ENCODE measurements around the gene ITPK1. TPM values are rescaled to one million over a fixed set of nuclear protein-coding genes. Genes with fewer than 3 reads are reported as not detected.

ITPK1 gene
- total RNA-seq, 2 experiments from 2014 or later: 17.8 to 34.7 TPM

DNA sequence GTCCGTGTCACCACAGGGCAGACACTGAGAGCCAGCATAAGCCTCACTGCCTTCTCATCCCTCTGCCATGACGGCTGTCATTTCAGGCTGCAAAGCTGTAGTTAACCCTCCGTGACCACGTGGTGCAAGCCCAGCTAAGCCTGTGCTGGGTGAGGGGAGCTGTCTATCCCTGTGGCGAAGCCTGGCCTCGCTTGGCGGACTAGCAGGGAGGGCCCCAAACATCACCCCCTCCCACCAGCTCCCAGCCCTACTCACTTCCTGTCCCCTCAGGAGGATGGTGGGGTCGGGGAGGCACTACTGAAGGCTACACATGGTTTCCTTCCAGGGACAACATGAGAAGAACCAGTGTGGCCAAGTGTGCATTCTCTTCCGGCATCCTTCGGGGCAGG lies 104.6 kb downstream of the ITPK1 start:
- no peaks in the 10 kb centered on the region for H3K36me3 ChIP-seq (ENCODE audit: insufficient read depth, low read length)
- no peak for TF ChIP-seq EZH2phosphoT487 (IDR thresholded peaks at IDR 0.05; ENCODE audit: borderline replicate concordance, low read depth, low read length)
- TF ChIP-seq CTCF (conservative IDR thresholded peaks at IDR 0.05; ENCODE audit: low read length): no peak
- no peak overlapping the region for H3K4me2 ChIP-seq (ENCODE audit: low read length)
- DNase-seq (ENCODE audit: low spot score): no peak
- H4K20me1 ChIP-seq (ENCODE audit: insufficient read depth, low read length): no peaks in the 10 kb centered on the region
- H3K9me2 ChIP-seq (ENCODE audit: insufficient read depth, low read length): no peaks in the 10 kb centered on the region
- peaks cover 20% of the 10 kb centered on the region for H3K4me1 ChIP-seq (ENCODE audit: insufficient read depth, low read length, poor library complexity, severe bottlenecking)
- H3K27ac ChIP-seq (ENCODE audit: low read depth, low read length, poor library complexity, severe bottlenecking): no peak overlapping the region
- CTCF ChIA-PET (ENCODE audit: unreplicated experiment): no interaction called here
- H3K4me3 ChIP-seq (ENCODE audit: low read depth, low read length, poor library complexity, severe bottlenecking): no peak overlapping the region
- H3K79me2 ChIP-seq (ENCODE audit: insufficient read depth, low read depth, low read length): no peaks in the 10 kb centered on the region
- no peak overlapping the region for H2AFZ ChIP-seq (ENCODE audit: low read length)
- BruUV-seq (replicated peaks): no TSS peak
- H3K9me3 ChIP-seq (ENCODE audit: low read length): no peaks in the 10 kb centered on the region
- POLR2A ChIA-PET: no interaction called here
- intact Hi-C loops (cut with micrococcal nuclease; ENCODE audit: unreplicated experiment): no loop called here

GRCh38 chr14:93010522-93011140 lies 105.1 kb downstream of the ITPK1 start:
- Histone ChIP-seq H3K9me3 (ENCODE audit: low read length) (no peaks in the 10 kb centered on the region), H3K27ac (ENCODE audit: low read depth, low read length, poor library complexity, severe bottlenecking) (no peak overlapping the region), H4K20me1 (ENCODE audit: insufficient read depth, low read length) (no peaks in the 10 kb centered on the region), H3K4me1 (ENCODE audit: insufficient read depth, low read length, poor library complexity, severe bottlenecking) (peaks cover 25% of the 10 kb centered on the region), H3K4me2 (ENCODE audit: low read length) (no peak overlapping the region), H3K36me3 (ENCODE audit: insufficient read depth, low read length) (no peaks in the 10 kb centered on the region), H3K79me2 (ENCODE audit: insufficient read depth, low read depth, low read length) (no peaks in the 10 kb centered on the region), H3K9me2 (ENCODE audit: insufficient read depth, low read length) (no peaks in the 10 kb centered on the region), H3K4me3 (ENCODE audit: low read depth, low read length, poor library complexity, severe bottlenecking) (no peak overlapping the region), H2AFZ (ENCODE audit: low read length) (no peak overlapping the region)
- CTCF ChIA-PET (ENCODE audit: unreplicated experiment): no interaction called here
- DNase-seq (ENCODE audit: low spot score): no peak
- POLR2A ChIA-PET: interaction anchor here (0.7 kb wide), 1 partner anchor 60 kb away, joined by 3 read pairs; no protein-coding TSS in a partner anchor
- intact Hi-C loops (cut with micrococcal nuclease; ENCODE audit: unreplicated experiment): no loop called here
- TF ChIP-seq CTCF (conservative IDR thresholded peaks at IDR 0.05; ENCODE audit: low read length) (no peak), EZH2phosphoT487 (IDR thresholded peaks at IDR 0.05; ENCODE audit: borderline replicate concordance, low read depth, low read length) (no peak)
- no TSS peak for BruUV-seq (replicated peaks)

DNA sequence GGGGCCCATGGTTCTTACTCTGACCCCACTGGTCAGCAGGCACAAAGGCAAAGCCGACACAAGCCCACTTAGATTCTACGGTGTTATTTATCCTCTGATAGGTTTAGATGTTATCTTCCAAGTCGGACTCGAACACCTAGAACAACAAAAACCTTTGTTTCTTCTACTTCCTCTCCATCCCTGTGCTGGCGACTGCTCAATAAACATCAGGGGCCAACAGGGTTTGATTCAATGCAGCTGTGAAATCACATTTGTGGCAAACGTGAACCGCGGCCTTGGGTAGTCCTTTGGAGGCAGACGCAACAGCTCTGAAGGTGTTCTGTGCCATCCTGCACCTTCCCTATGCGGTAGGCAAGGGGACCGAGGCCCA lies 105.6 kb downstream of the ITPK1 start:
- H3K4me2 ChIP-seq (ENCODE audit: low read length): no peak overlapping the region
- CTCF ChIA-PET (ENCODE audit: unreplicated experiment): no interaction called here

More for the DNA sequence above, 105.6 kb downstream of the ITPK1 start:
- BruUV-seq (replicated peaks): no TSS peak
- Histone ChIP-seq H3K4me1 (ENCODE audit: insufficient read depth, low read length, poor library complexity, severe bottlenecking) (peaks cover 25% of the 10 kb centered on the region), H3K79me2 (ENCODE audit: insufficient read depth, low read depth, low read length) (no peaks in the 10 kb centered on the region), H3K4me3 (ENCODE audit: low read depth, low read length, poor library complexity, severe bottlenecking) (no peak overlapping the region), H3K9me3 (ENCODE audit: low read length) (no peaks in the 10 kb centered on the region), H3K9me2 (ENCODE audit: insufficient read depth, low read length) (no peaks in the 10 kb centered on the region), H4K20me1 (ENCODE audit: insufficient read depth, low read length) (no peaks in the 10 kb centered on the region), H3K36me3 (ENCODE audit: insufficient read depth, low read length) (no peaks in the 10 kb centered on the region), H3K27ac (ENCODE audit: low read depth, low read length, poor library complexity, severe bottlenecking) (no peak overlapping the region), H2AFZ (ENCODE audit: low read length) (no peak overlapping the region)
- intact Hi-C loops (cut with micrococcal nuclease; ENCODE audit: unreplicated experiment): no loop called here
- TF ChIP-seq EZH2phosphoT487 (IDR thresholded peaks at IDR 0.05; ENCODE audit: borderline replicate concordance, low read depth, low read length): no peak
- TF ChIP-seq CTCF (conservative IDR thresholded peaks at IDR 0.05; ENCODE audit: low read length): no peak
- no peak for DNase-seq (ENCODE audit: low spot score)
- POLR2A ChIA-PET: interaction anchor here (0.7 kb wide), 1 partner anchor 60 kb away, joined by 3 read pairs; no protein-coding TSS in a partner anchor

Data from OCI-LY7 (cell line).